OCI-LY1 (cell line): ENCODE results near the gene RAPGEF5.

Experiments used
- H2AFZ ChIP-seq: fragments of 200-600 bp; sonication (generic), shearing (Covaris generic); 2 replicates; pipeline ENCODE4 v1.6.0; 2014; ENCODE audit warnings: antibody characterized with exemption, mild to moderate bottlenecking, low read length
- H3F3A ChIP-seq: fragments of 200-600 bp; sonication (generic), shearing (Covaris generic); 2 replicates; pipeline ENCODE4 v1.6.0; 2014; ENCODE audit warnings: mild to moderate bottlenecking, antibody characterized with exemption, low read length, moderate library complexity; ENCODE audit not compliant: insufficient read depth
- H3K27ac ChIP-seq: fragments of 200-600 bp; sonication (generic); 2 replicates; pipeline ENCODE4 v1.5.1; 2014; ENCODE audit warnings: low read length, mixed run types, mild to moderate bottlenecking, low read depth; ENCODE audit not compliant: poor library complexity, severe bottlenecking
- H3K27me3 ChIP-seq: fragments of 200-600 bp; sonication (generic); 2 replicates; pipeline ENCODE4 v1.6.0; 2014; ENCODE audit warnings: antibody characterized with exemption, mild to moderate bottlenecking, low read length, moderate library complexity; ENCODE audit not compliant: insufficient read depth
- H3K36me3 ChIP-seq: fragments of 200-600 bp; sonication (generic); 2 replicates; pipeline ENCODE4 v1.6.1; 2014; ENCODE audit warnings: mild to moderate bottlenecking, antibody characterized with exemption, low read length, moderate library complexity, mixed read lengths; ENCODE audit not compliant: insufficient read depth
- H3K4me1 ChIP-seq: fragments of 200-600 bp; sonication (generic); 2 replicates; pipeline ENCODE4 v1.5.1; 2014; ENCODE audit warnings: mild to moderate bottlenecking, low read length, moderate library complexity; ENCODE audit not compliant: insufficient read depth, severe bottlenecking
- H3K4me2 ChIP-seq: fragments of 200-600 bp; sonication (generic), shearing (Covaris generic); 2 replicates; pipeline ENCODE4 v1.6.1; 2014; ENCODE audit warnings: low read length
- H3K4me3 ChIP-seq: fragments of 200-600 bp; sonication (generic); 2 replicates; pipeline ENCODE4 v1.5.1; 2014; ENCODE audit warnings: low read length, low read depth, mild to moderate bottlenecking, mixed read lengths; ENCODE audit not compliant: poor library complexity, severe bottlenecking
- H3K79me2 ChIP-seq: fragments of 200-600 bp; shearing (Covaris generic); 2 replicates; pipeline ENCODE4 v1.6.1; 2016; ENCODE audit warnings: mixed run types, low read length, mixed read lengths; ENCODE audit not compliant: insufficient read depth
- H3K9ac ChIP-seq: fragments of 200-600 bp; sonication (generic), shearing (Covaris generic); 2 replicates; pipeline ENCODE4 v1.6.1; 2014; ENCODE audit warnings: mild to moderate bottlenecking, low read length, mixed read lengths
- H3K9me2 ChIP-seq: fragments of 200-600 bp; sonication (generic), shearing (Covaris generic); 2 replicates; pipeline ENCODE4 v1.6.1; 2014; ENCODE audit warnings: low read depth, mild to moderate bottlenecking, low read length, mixed read lengths
- H3K9me3 ChIP-seq: fragments of 200-600 bp; shearing (Covaris generic); 2 replicates; pipeline ENCODE4 v1.6.1; 2014; ENCODE audit warnings: low read length, mixed read lengths
- H4K20me1 ChIP-seq: fragments of 200-600 bp; sonication (generic), shearing (Covaris generic); 2 replicates; pipeline ENCODE4 v1.6.0; 2016; ENCODE audit warnings: mild to moderate bottlenecking, low read length; ENCODE audit not compliant: insufficient read depth
- EZH2 ChIP-seq: fragments of 200-600 bp; sonication (generic), shearing (Covaris generic); IDR thresholded peaks from 2 replicates; pipeline ENCODE4 v1.8.0; 2017; ENCODE audit warnings: borderline replicate concordance, mixed run types, mild to moderate bottlenecking, antibody characterized with exemption, low read length, moderate library complexity, mixed read lengths
- TF ChIP-seq, protein P1 (sequence below): fragments of 200-600 bp; sonication (generic), shearing (Covaris generic); IDR thresholded peaks from 2 replicates; pipeline ENCODE4 v1.5.1; 2017; ENCODE audit warnings: mild to moderate bottlenecking, antibody characterized with exemption, low read length, moderate library complexity, mixed read lengths

Gene RAPGEF5

DNA sequence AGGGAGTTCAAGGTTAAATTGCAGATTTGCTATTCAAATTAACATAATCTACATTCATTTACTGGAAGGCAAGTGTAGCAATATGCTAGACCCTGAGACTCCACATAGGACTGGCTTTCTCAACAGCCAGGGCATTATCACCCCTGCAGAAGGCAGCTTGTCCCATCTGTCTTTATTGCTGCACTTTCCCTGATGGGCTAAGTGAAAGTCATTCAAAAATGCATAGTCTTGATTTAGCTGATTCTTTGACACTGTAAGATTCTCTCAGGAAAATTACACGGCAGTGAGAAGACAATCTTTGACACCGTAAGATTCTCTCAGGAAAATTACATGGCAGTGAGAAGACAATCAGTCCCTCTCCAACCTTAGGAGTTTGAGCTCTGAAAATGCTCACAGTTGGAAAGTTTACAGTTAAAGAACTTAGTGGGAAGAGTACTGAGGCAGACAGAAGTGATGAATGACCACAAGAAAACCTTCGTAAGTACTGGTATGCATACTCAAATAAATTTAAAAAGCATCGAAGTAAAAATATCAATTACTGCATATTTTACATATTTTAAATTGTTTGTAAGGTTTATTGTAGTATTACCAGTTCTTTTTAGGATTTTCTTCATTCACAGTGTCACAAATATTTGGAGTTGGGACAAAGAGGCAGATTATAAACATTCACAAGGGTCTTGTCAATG is 88.9 kb downstream of the RAPGEF5 start:
- no peaks in the 10 kb centered on the region for H3F3A ChIP-seq
- peak overlapping the region; percentile 3 for H3K27ac ChIP-seq
- no peaks in the 10 kb centered on the region for H3K9me2 ChIP-seq
- H3K4me1 ChIP-seq, result peaks cover 10% of the 10 kb centered on the region
- no peaks in the 10 kb centered on the region for H3K79me2 ChIP-seq
- H3K9ac ChIP-seq, result no peak overlapping the region
- H3K4me2 ChIP-seq, result peak overlapping the region; percentile 13; the same call in 1 of the 2 replicates
- H4K20me1 ChIP-seq, result no peaks in the 10 kb centered on the region
- H3K36me3 ChIP-seq, result peaks cover 21% of the 10 kb centered on the region
- H3K27me3 ChIP-seq, result no peaks in the 10 kb centered on the region
- TF ChIP-seq EZH2, result no peak
- TF ChIP-seq, protein P1, sequence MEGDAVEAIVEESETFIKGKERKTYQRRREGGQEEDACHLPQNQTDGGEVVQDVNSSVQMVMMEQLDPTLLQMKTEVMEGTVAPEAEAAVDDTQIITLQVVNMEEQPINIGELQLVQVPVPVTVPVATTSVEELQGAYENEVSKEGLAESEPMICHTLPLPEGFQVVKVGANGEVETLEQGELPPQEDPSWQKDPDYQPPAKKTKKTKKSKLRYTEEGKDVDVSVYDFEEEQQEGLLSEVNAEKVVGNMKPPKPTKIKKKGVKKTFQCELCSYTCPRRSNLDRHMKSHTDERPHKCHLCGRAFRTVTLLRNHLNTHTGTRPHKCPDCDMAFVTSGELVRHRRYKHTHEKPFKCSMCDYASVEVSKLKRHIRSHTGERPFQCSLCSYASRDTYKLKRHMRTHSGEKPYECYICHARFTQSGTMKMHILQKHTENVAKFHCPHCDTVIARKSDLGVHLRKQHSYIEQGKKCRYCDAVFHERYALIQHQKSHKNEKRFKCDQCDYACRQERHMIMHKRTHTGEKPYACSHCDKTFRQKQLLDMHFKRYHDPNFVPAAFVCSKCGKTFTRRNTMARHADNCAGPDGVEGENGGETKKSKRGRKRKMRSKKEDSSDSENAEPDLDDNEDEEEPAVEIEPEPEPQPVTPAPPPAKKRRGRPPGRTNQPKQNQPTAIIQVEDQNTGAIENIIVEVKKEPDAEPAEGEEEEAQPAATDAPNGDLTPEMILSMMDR, result no peak
- no peak overlapping the region for H3K4me3 ChIP-seq
- H2AFZ ChIP-seq, result no peak overlapping the region
- no peaks in the 10 kb centered on the region for H3K9me3 ChIP-seq

DNA sequence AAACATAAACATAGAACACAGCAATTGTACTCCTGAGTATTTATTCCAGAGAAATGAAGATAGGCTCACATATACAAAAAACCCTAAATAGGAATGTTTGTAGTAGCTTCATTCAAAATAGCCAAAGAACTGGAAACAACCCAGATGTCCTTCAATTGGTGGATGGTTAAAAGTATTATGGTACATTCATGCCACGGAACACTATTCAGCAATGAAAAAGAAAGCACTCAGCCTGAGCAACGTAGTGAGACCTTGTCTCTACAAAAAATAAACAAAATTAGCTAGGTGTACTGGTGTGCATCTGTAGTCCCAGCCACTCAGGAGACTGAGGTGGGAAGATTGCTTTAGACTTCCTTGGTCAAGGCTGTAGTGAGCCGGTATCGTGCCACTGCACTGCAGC is 94.4 kb downstream of the RAPGEF5 start:
- Histone ChIP-seq H2AFZ (no peak overlapping the region), H3K27me3 (no peaks in the 10 kb centered on the region), H3K36me3 (peaks cover 47% of the 10 kb centered on the region), H4K20me1 (no peaks in the 10 kb centered on the region), H3K79me2 (no peaks in the 10 kb centered on the region), H3K4me3 (no peak overlapping the region), H3F3A (no peaks in the 10 kb centered on the region), H3K27ac (no peak overlapping the region), H3K9me3 (no peaks in the 10 kb centered on the region), H3K9ac (no peak overlapping the region), H3K4me2 (no peak overlapping the region), H3K9me2 (no peaks in the 10 kb centered on the region), H3K4me1 (no peaks in the 10 kb centered on the region)
- TF ChIP-seq EZH2, result no peak
- TF ChIP-seq, protein P1, result no peak

DNA sequence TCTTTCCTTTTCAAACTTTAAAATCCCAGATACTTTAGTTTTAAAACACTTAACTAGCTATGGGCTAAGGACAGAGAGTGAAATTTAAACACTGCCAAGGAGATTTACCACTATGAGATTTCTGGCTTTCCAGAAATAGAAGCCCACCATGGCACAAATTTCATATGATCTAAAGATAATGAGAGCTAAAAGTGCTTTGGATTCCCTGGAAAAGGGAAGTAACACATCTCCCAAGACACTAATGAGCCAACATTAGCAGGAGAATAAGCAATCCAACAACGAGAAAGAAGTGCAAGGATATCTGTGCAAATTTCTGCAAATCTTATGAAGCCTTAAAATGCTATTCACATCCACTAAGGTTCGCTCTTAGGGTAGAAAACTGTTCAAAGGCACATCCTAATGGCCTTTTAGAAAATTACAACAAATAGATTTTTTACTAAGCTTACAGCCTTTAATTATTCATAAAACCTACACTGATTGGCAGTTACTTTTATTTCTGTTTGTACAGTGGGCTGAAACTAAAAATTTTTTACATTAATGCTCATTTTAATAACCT is 100.3 kb downstream of the RAPGEF5 start:
- H3K27ac ChIP-seq, result no peak overlapping the region
- H3K4me2 ChIP-seq, result no peak overlapping the region
- no peak overlapping the region for H3K4me3 ChIP-seq
- no peaks in the 10 kb centered on the region for H3K9me2 ChIP-seq
- no peaks in the 10 kb centered on the region for H3K79me2 ChIP-seq
- no peaks in the 10 kb centered on the region for H3K9me3 ChIP-seq
- no peaks in the 10 kb centered on the region for H4K20me1 ChIP-seq
- H3K4me1 ChIP-seq, result no peaks in the 10 kb centered on the region
- H3K36me3 ChIP-seq, result peaks cover 29% of the 10 kb centered on the region
- no peak overlapping the region for H2AFZ ChIP-seq
- TF ChIP-seq, protein P1, result 0 out of 2 replicates have a peak, but pooled peaks have one; percentile 8
- no peak for TF ChIP-seq EZH2
- H3F3A ChIP-seq, result no peaks in the 10 kb centered on the region
- no peak overlapping the region for H3K9ac ChIP-seq
- H3K27me3 ChIP-seq, result no peaks in the 10 kb centered on the region
